Measurements from ENCODE around the gene MAPK1. TPM values are rescaled to one million over a fixed set of nuclear protein-coding genes. Genes with fewer than 3 reads are reported as not detected.

Gene MAPK1
- total RNA-seq, 1 donor from 2014 or later: 148 TPM

DNA sequence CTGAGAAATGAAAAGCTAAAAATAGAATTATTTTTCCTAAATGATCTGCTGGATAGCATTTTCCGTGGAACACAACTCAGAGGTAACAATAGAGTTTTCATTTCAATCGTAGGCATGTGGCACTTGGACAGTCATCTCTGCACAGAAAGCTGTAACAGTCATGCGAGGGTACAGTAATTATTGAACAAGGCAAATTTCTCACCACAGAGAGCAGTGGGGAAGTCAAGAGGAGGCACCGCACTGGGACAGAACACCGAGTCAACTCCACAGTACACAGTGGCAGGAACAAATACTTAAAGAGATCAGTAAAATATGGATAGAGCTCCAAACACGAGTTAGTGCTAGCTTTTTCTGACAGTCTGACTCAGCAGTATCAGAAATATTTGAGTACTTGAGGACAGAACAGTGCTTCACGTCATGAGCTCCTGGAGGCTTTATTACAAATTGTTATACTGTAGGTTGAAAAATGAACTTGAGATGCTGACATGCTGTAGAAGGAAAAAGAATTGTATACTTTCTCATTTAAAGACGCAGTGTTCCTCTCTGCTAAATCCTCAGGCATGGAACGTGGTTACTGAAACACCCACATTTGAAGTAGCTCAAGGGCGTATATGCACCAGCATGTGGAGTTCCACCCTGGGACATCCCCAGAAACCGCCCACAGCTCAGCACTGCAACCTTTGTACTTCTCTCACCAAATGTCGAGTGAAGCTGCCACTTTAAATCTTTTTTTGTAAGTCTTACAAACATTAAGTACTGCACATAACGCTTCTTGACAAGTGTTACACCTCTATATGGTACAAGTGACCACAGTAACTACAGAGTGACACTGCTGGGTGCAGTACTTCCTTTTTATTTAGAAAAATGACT lies 104.5 kb downstream of the MAPK1 start:
- H3K4me2 ChIP-seq (ENCODE audit: low read length): no peak overlapping the region
- H3K36me3 ChIP-seq (ENCODE audit: insufficient read depth, low read length): peaks cover 47% of the 10 kb centered on the region
- no peak overlapping the region for H2AFZ ChIP-seq (ENCODE audit: low read depth, low read length)
- no peaks in the 10 kb centered on the region for H3K27me3 Mint-ChIP-seq (ENCODE audit: low read depth, unreplicated experiment)
- FAIRE-seq (no peak), DNase-seq (ENCODE audit: low read depth) (no peak)
- H3K9me3 ChIP-seq (ENCODE audit: insufficient read depth, low read depth, low read length): no peaks in the 10 kb centered on the region
- H3K9me3 Mint-ChIP-seq (ENCODE audit: unreplicated experiment): no peaks in the 10 kb centered on the region
- peak overlapping the region; percentile 16 for H3K27ac Mint-ChIP-seq (ENCODE audit: unreplicated experiment)
- H4K20me1 ChIP-seq (ENCODE audit: insufficient read depth, low read length): peaks cover 31% of the 10 kb centered on the region
- H3K4me1 Mint-ChIP-seq (ENCODE audit: low read depth, unreplicated experiment): peaks cover 13% of the 10 kb centered on the region
- peaks cover 51% of the 10 kb centered on the region for H3K36me3 Mint-ChIP-seq (ENCODE audit: low read depth, unreplicated experiment)
- no peaks in the 10 kb centered on the region for H3K79me2 ChIP-seq (ENCODE audit: insufficient read depth, low read length)
- H3K27me3 ChIP-seq (ENCODE audit: insufficient read depth, low read length): no peaks in the 10 kb centered on the region
- TF ChIP-seq, protein P1, sequence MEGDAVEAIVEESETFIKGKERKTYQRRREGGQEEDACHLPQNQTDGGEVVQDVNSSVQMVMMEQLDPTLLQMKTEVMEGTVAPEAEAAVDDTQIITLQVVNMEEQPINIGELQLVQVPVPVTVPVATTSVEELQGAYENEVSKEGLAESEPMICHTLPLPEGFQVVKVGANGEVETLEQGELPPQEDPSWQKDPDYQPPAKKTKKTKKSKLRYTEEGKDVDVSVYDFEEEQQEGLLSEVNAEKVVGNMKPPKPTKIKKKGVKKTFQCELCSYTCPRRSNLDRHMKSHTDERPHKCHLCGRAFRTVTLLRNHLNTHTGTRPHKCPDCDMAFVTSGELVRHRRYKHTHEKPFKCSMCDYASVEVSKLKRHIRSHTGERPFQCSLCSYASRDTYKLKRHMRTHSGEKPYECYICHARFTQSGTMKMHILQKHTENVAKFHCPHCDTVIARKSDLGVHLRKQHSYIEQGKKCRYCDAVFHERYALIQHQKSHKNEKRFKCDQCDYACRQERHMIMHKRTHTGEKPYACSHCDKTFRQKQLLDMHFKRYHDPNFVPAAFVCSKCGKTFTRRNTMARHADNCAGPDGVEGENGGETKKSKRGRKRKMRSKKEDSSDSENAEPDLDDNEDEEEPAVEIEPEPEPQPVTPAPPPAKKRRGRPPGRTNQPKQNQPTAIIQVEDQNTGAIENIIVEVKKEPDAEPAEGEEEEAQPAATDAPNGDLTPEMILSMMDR (IDR thresholded peaks at IDR 0.05; ENCODE audit: insufficient read depth, low read depth, low read length): no peak
- no peak for TF ChIP-seq EZH2 (IDR thresholded peaks at IDR 0.05; ENCODE audit: insufficient read depth, low read length)
- no peak overlapping the region for H3K27ac ChIP-seq (ENCODE audit: low read depth, low read length)
- H3K4me3 ChIP-seq (ENCODE audit: insufficient read depth, low read depth, low read length): no peak overlapping the region
- H3K9ac ChIP-seq (ENCODE audit: low read length): no peak overlapping the region
- H3K4me3 Mint-ChIP-seq (ENCODE audit: unreplicated experiment): no peak overlapping the region
- H3K4me1 ChIP-seq (ENCODE audit: insufficient read depth, low read length): peaks cover 9% of the 10 kb centered on the region

DNA sequence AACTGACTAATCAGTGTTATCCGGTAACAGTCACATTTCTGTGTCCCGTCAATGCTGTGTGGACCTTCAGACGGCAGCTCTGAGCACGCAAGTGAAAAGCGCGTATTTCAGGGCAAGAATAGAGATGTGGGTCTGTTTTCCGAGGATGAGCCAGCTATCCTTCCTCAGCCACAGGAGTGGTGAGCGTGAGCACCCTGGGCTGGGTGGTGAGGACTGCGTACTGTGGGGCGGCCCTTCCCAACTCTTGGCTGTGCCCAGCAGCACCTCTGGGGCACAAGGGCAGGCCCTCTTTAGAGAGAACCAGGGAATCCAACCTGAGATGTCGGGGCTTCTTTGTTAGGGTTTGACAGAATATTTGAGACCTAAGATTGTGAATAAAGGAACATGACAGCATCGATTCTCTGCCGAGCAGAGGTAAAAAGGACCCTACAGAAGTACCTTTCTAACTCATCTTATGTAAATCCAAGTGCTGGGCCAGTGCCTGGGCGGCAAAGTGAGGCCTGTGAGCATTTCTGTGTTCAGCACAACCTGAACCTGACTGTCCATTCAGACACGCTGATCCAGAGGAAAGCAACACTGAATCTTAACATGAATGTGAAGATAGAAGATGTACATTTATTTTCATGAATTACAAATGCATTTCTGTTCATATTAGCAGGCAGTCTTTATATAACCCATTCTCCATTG lies 105.3 kb downstream of the MAPK1 start:
- Mint-ChIP-seq H3K36me3 (ENCODE audit: low read depth, unreplicated experiment) (peaks cover 45% of the 10 kb centered on the region), H3K27me3 (ENCODE audit: low read depth, unreplicated experiment) (no peaks in the 10 kb centered on the region), H3K27ac (ENCODE audit: unreplicated experiment) (no peak overlapping the region), H3K4me3 (ENCODE audit: unreplicated experiment) (no peak overlapping the region), H3K9me3 (ENCODE audit: unreplicated experiment) (no peaks in the 10 kb centered on the region), H3K4me1 (ENCODE audit: low read depth, unreplicated experiment) (peaks cover 13% of the 10 kb centered on the region)
- Histone ChIP-seq H3K36me3 (ENCODE audit: insufficient read depth, low read length) (peaks cover 44% of the 10 kb centered on the region), H3K27me3 (ENCODE audit: insufficient read depth, low read length) (no peaks in the 10 kb centered on the region), H3K4me1 (ENCODE audit: insufficient read depth, low read length) (peaks cover 9% of the 10 kb centered on the region), H3K9me3 (ENCODE audit: insufficient read depth, low read depth, low read length) (no peaks in the 10 kb centered on the region), H3K4me2 (ENCODE audit: low read length) (no peak overlapping the region), H3K9ac (ENCODE audit: low read length) (no peak overlapping the region), H3K79me2 (ENCODE audit: insufficient read depth, low read length) (no peaks in the 10 kb centered on the region), H3K4me3 (ENCODE audit: insufficient read depth, low read depth, low read length) (no peak overlapping the region), H2AFZ (ENCODE audit: low read depth, low read length) (no peak overlapping the region), H3K27ac (ENCODE audit: low read depth, low read length) (no peak overlapping the region), H4K20me1 (ENCODE audit: insufficient read depth, low read length) (peaks cover 31% of the 10 kb centered on the region)
- DNase-seq (ENCODE audit: low read depth) (no peak), FAIRE-seq (no peak)
- TF ChIP-seq EZH2 (IDR thresholded peaks at IDR 0.05; ENCODE audit: insufficient read depth, low read length): no peak
- TF ChIP-seq, protein P1 (IDR thresholded peaks at IDR 0.05; ENCODE audit: insufficient read depth, low read depth, low read length): no peak
